ENCODE results near the gene VAMP1. TPM values are rescaled to one million over a fixed set of nuclear protein-coding genes. Genes with fewer than 3 reads are reported as not detected.

Gene VAMP1
- total and polyA plus RNA-seq, 2 of the 13 experiments (the other 11 are each of a cell fraction or from before 2014, with no cell fraction given): 2.5 to 7.4 TPM

GRCh38 chr12:6423267-6424007 is 47.0 kb downstream of the VAMP1 start (continued):
- TF ChIP-seq SIN3B (IDR thresholded peaks at IDR 0.05; ENCODE audit: low read length) (no peak), ZNF891 (CRISPR knock-in tag; IDR thresholded peaks at IDR 0.05) (no peak), SMAD3 (CRISPR knock-in tag; IDR thresholded peaks at IDR 0.05) (no peak; the same call in 1 of the 2 replicates), ZBED4 (CRISPR knock-in tag; IDR thresholded peaks at IDR 0.05; ENCODE audit: borderline replicate concordance) (no peak), MTF1 (CRISPR knock-in tag; IDR thresholded peaks at IDR 0.05) (no peak), ZNF615 (CRISPR knock-in tag; IDR thresholded peaks at IDR 0.05; ENCODE audit: borderline replicate concordance) (no peak), CERS6 (CRISPR knock-in tag; IDR thresholded peaks at IDR 0.05) (no peak), PLSCR1 (CRISPR knock-in tag; IDR thresholded peaks at IDR 0.05; ENCODE audit: borderline replicate concordance) (no peak), MIXL1 (CRISPR knock-in tag; IDR thresholded peaks at IDR 0.05) (no peak), ZNF724P (CRISPR knock-in tag; IDR thresholded peaks at IDR 0.05; ENCODE audit: borderline replicate concordance) (no peak), SP2 (CRISPR knock-in tag; IDR thresholded peaks at IDR 0.05) (no peak), ZNF790 (CRISPR knock-in tag; IDR thresholded peaks at IDR 0.05; ENCODE audit: borderline replicate concordance) (no peak), NFIC (IDR thresholded peaks at IDR 0.05; ENCODE audit: low read length) (no peak), ARID5B (CRISPR knock-in tag; IDR thresholded peaks at IDR 0.05) (peak; percentile 73), TGIF2 (CRISPR knock-in tag; IDR thresholded peaks at IDR 0.05) (no peak), ZNF451 (CRISPR knock-in tag; IDR thresholded peaks at IDR 0.05) (no peak), SRSF9 (IDR thresholded peaks at IDR 0.05; ENCODE audit: borderline replicate concordance, insufficient read depth, low read depth, low read length, poor library complexity, severe bottlenecking) (no peak), ZMYM3 (CRISPR knock-in tag; IDR thresholded peaks at IDR 0.05) (0 out of 2 replicates have a peak, but pooled peaks have one; percentile 19), TERF1 (CRISPR knock-in tag; IDR thresholded peaks at IDR 0.05) (no peak)
